Tibial nerve (tissue), 3 donors: ENCODE results near the gene GPC3.

ENCODE experiments used
- CTCF ChIP-seq, 5 experiments: fragments of 200-600 bp in 3 of 5; fragments of 450-650 bp in 2 of 5; sonication (generic) in 3 of 5; IDR thresholded peaks; one replicate each; pipeline ENCODE4 v1.5.1; 2016 to 2019; ENCODE audit warnings: antibody characterized with exemption in 5 of 5, mild to moderate bottlenecking in 3 of 5, moderate library complexity in 2 of 5
- POLR2A ChIP-seq, 2 donors: fragments of 450-650 bp; IDR thresholded peaks; one replicate each; pipeline ENCODE4 v1.6.1; 2017; ENCODE audit warnings: antibody characterized with exemption in 2 of 2, mild to moderate bottlenecking in 2 of 2, moderate library complexity in 2 of 2

- TF ChIP-seq CTCF (IDR thresholded peaks at IDR 0.05) = no peak
- TF ChIP-seq POLR2A (IDR thresholded peaks at IDR 0.05) = no peak
These were observed 421.7 kb downstream of the GPC3 start for GRCh38 chrX:133563705-133564104.
